Mononuclear cell (primary cell): Measurements from ENCODE around the gene VAV2. TPM values are rescaled to one million over a fixed set of nuclear protein-coding genes. Genes with fewer than 3 reads are reported as not detected.

Source experiments
- H3K27me3 ChIP-seq: 2 replicates; pipeline ENCODE4 v1.6.0; 2011; ENCODE audit warnings: low read length, control low read depth; ENCODE audit not compliant: insufficient read depth
- H3K4me1 ChIP-seq: 2 replicates; pipeline ENCODE4 v1.5.1; 2011; ENCODE audit warnings: mild to moderate bottlenecking, low read length, control low read depth; ENCODE audit not compliant: insufficient read depth
- H3K4me3 ChIP-seq: 2 replicates; pipeline ENCODE4 v1.5.1; 2011; ENCODE audit warnings: mild to moderate bottlenecking, low read length, moderate library complexity
- H3K9me3 ChIP-seq: 2 replicates; pipeline ENCODE4 v1.5.1; 2011; ENCODE audit warnings: low read depth, mild to moderate bottlenecking, control low read depth, low read length
- total RNA-seq: library from RNA; depleted of rRNA; stranded (reverse); fragments of >200 nt; gene quantifications from one replicate; pipeline ENCODE4 v1.2.3, GENCODE V29; 2012

Gene VAV2
- total RNA-seq, 1 donor, result 4.5 TPM

DNA sequence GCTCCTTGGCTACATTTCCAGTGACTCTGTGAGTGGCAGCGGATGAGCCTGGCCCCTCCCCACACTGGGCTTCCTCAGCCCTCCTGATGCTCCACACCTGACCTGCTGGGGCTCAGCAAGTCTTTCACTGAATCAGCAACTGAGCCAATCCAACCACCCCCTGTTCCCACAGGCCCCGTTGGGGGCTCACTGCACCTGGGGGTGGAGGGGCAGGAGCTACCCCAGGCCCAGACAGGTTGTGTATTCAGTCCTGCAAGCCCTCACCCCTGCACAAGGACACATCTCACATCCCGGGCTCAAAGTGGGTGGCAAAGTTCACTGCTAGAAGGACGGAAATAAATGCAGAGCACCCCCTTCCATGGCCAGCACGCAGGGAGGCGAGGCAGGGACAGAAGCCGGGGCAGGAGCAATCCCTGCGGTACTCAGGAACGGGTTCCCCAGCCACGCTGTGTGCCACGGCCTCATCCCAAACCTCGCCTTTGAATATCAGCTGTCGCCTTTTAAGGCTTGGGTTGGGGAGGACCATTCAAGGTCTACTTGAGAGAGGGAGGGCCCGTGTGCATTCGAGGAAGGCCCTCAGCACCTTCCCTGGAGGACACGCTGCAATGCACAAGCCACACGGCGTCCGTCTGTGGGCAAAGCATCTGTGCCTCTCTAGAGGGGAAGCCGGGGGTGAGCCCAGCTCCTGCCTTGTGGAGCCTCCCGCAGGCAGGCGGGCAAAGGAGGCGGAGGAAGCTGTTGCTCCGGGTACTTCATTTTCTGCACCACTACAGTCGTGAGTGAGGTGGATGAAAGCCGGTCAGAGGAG, 179.0 kb downstream of the VAV2 start:
- Histone ChIP-seq H3K9me3 (no peaks in the 10 kb centered on the region), H3K4me1 (no peaks in the 10 kb centered on the region), H3K4me3 (no peak overlapping the region), H3K27me3 (no peaks in the 10 kb centered on the region)

- Histone ChIP-seq H3K9me3 (no peaks in the 10 kb centered on the region), H3K4me3 (no peak overlapping the region), H3K27me3 (no peaks in the 10 kb centered on the region), H3K4me1 (no peaks in the 10 kb centered on the region)
These were observed 179.9 kb downstream of the VAV2 start for GRCh38 chr9:133812077-133812868.

GRCh38 chr9:133811471-133811870, 180.7 kb downstream of the VAV2 start:
- Histone ChIP-seq H3K4me3 (no peak overlapping the region), H3K9me3 (no peaks in the 10 kb centered on the region), H3K27me3 (no peaks in the 10 kb centered on the region), H3K4me1 (no peaks in the 10 kb centered on the region)

- H3K27me3 ChIP-seq, result no peaks in the 10 kb centered on the region
- H3K4me1 ChIP-seq, result no peaks in the 10 kb centered on the region
- no peak overlapping the region for H3K4me3 ChIP-seq
- no peaks in the 10 kb centered on the region for H3K9me3 ChIP-seq
These were observed 181.4 kb downstream of the VAV2 start for GRCh38 chr9:133810556-133811195.

- Histone ChIP-seq H3K4me1 (no peaks in the 10 kb centered on the region), H3K27me3 (no peaks in the 10 kb centered on the region), H3K9me3 (no peaks in the 10 kb centered on the region), H3K4me3 (no peak overlapping the region)
These were observed 182.8 kb downstream of the VAV2 start for GRCh38 chr9:133809335-133809734.

DNA sequence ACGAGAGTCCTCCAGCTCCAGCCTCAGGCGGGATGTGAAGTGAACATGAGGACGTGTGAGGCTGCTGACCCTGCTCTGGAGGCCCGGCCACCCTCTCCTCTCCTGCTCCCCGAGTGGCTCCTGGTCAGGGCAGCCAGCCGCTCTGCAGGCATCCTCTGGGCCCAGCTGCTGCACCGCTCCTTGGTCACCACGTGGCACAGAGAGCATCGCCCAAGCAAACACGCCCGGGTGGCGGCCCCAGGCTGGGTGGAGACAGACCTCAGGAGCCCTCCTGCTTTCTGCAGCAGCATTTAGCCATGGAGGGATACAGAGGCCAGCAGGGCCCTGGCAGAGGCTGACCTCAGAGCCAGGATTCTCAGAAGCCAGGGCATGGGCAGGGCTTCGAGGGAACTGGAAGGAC, 184.3 kb downstream of the VAV2 start:
- Histone ChIP-seq H3K27me3 (no peaks in the 10 kb centered on the region), H3K4me3 (no peak overlapping the region), H3K9me3 (no peaks in the 10 kb centered on the region), H3K4me1 (no peaks in the 10 kb centered on the region)

DNA sequence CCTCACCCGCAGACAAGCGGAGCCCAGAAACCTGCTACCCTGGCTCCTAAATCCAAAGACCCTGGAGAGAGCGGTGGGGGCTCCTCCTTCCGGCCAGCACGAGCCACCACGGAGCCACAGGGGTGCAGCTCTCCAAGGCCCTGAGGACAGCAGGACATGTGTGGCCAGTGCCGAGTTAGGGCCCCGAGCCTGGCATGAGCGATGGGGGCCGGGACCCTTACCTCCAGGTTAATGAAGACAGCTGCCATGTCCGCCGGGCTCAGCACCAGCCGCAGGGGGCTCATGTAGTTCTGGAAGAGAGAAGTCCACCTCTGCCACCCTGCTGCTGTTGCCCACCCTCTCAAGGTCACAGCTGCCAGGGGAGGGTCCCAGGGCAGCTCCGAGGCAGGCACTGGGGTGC, 185.1 kb downstream of the VAV2 start:
- no peaks in the 10 kb centered on the region for H3K4me1 ChIP-seq

GRCh38 chr9:133806623-133807010, 185.5 kb downstream of the VAV2 start:
- H3K4me1 ChIP-seq, result no peaks in the 10 kb centered on the region
- H3K4me3 ChIP-seq, result no peak overlapping the region
- no peaks in the 10 kb centered on the region for H3K9me3 ChIP-seq
- no peaks in the 10 kb centered on the region for H3K27me3 ChIP-seq

More for the DNA sequence above, 185.1 kb downstream of the VAV2 start:
- H3K4me3 ChIP-seq, result no peak overlapping the region
- H3K27me3 ChIP-seq, result no peaks in the 10 kb centered on the region
- no peaks in the 10 kb centered on the region for H3K9me3 ChIP-seq

DNA sequence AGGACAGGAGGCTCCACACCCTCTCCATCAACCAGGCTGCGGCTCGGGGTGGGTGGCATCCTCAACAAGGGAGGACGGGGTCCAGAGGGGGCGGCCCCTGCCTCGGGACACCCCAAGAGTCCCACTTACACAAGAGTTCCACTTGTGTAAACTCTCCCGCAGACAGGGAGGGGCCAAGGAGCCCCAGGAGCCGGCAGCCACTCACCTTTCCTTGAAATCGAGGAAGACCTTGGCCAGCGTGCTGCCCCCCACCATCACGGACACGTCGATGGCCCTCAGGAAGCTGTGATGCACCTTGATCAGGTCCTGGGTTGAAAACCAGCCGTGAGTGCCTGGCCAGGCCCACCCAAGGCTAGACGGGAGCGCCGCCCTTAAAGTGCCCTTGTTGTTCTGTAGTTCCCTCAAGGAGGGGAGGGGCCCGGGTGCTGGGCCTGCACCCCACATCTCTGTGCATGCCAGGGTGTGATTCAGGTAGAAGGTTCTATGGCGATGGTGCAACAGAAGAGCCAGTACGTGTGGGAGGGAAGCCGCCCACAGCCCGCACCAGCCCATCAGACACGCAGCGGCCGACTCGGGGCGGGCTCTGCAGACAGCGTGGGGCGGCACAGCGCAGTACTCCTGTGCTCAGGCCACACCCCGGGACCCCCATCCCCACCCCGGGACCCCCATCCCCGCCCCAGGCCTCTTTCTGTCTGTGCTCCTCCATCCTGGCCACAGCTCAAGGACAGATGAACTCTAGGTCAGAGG, 186.1 kb downstream of the VAV2 start:
- no peak overlapping the region for H3K4me3 ChIP-seq
- H3K9me3 ChIP-seq, result no peaks in the 10 kb centered on the region
- no peaks in the 10 kb centered on the region for H3K4me1 ChIP-seq
- no peaks in the 10 kb centered on the region for H3K27me3 ChIP-seq

GRCh38 chr9:133804199-133804598, 187.9 kb downstream of the VAV2 start:
- no peaks in the 10 kb centered on the region for H3K9me3 ChIP-seq
- H3K27me3 ChIP-seq, result no peaks in the 10 kb centered on the region
- no peaks in the 10 kb centered on the region for H3K4me1 ChIP-seq

GRCh38 chr9:133803745-133804144, 188.4 kb downstream of the VAV2 start:
- Histone ChIP-seq H3K27me3 (no peaks in the 10 kb centered on the region), H3K9me3 (no peaks in the 10 kb centered on the region), H3K4me1 (no peaks in the 10 kb centered on the region), H3K4me3 (no peak overlapping the region)

More at GRCh38 chr9:133804199-133804598, 187.9 kb downstream of the VAV2 start:
- no peak overlapping the region for H3K4me3 ChIP-seq

DNA sequence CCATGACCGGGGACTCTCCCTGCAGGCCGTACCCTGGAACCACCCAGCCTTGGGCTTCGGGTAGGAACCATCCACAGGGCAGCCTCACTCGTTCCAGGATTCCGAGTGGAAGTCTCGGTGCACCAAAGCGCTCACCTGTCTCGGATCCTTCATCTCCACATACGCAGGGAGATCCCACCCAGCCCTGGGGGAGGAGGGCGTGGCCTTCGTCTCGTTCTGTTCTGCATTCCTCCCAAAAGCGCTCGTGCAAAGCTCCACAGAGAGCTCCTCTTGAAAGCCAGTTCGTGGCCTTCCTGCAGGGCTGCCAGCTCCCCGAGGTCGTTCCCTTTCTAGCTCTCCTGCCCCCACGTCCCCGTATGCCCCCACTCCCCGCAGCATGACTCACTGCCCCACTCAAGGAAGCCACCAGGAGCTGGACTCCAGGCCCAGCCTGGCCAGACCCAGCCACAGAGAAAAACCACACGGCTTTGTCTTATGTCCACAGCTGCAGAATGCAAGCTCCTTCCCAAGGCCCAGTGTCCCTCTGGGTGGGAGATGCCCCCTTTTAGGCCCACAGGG, 189.0 kb downstream of the VAV2 start:
- no peaks in the 10 kb centered on the region for H3K9me3 ChIP-seq
- no peaks in the 10 kb centered on the region for H3K27me3 ChIP-seq
- H3K4me3 ChIP-seq, result no peak overlapping the region
- H3K4me1 ChIP-seq, result no peaks in the 10 kb centered on the region

GRCh38 chr9:133801739-133802138, 190.4 kb downstream of the VAV2 start:
- H3K4me1 ChIP-seq, result no peaks in the 10 kb centered on the region

GRCh38 chr9:133800266-133800665, 191.9 kb downstream of the VAV2 start:
- no peaks in the 10 kb centered on the region for H3K4me1 ChIP-seq
- H3K4me3 ChIP-seq, result no peak overlapping the region
- H3K9me3 ChIP-seq, result no peaks in the 10 kb centered on the region
- no peaks in the 10 kb centered on the region for H3K27me3 ChIP-seq

More at GRCh38 chr9:133801739-133802138, 190.4 kb downstream of the VAV2 start:
- Histone ChIP-seq H3K9me3 (no peaks in the 10 kb centered on the region), H3K4me3 (no peak overlapping the region), H3K27me3 (no peaks in the 10 kb centered on the region)
